Measurements from ENCODE around the gene TMCC1.

- TF ChIP-seq CTCF (IDR thresholded peaks at IDR 0.05; ENCODE audit: insufficient read depth, low read length) (no peak), POLR2AphosphoS5 (IDR thresholded peaks at IDR 0.05; ENCODE audit: low read depth) (no peak), SPI1 (IDR thresholded peaks at IDR 0.05; ENCODE audit: borderline replicate concordance, low read depth) (no peak), GABPA (IDR thresholded peaks at IDR 0.05; ENCODE audit: low read depth) (no peak)
Observed at GRCh38 chr3:129688271-129688895, 205.1 kb downstream of the TMCC1 start.
